NCI-H345 (cell line): ENCODE results near the gene UCN2.
A peak's percentile ranks its signal among the peaks of the same experiment; 100 is the strongest.
"Not testable (repeated sequence)": the region's sequence is repeated elsewhere in the genome, so short reads cannot be mapped to it uniquely, and the experiment has no call there.

Experiments
- DNase-seq: peaks from one replicate; lab custom pipeline; 2025; lab: John Stamatoyannopoulos, UW

Gene UCN2

DNA sequence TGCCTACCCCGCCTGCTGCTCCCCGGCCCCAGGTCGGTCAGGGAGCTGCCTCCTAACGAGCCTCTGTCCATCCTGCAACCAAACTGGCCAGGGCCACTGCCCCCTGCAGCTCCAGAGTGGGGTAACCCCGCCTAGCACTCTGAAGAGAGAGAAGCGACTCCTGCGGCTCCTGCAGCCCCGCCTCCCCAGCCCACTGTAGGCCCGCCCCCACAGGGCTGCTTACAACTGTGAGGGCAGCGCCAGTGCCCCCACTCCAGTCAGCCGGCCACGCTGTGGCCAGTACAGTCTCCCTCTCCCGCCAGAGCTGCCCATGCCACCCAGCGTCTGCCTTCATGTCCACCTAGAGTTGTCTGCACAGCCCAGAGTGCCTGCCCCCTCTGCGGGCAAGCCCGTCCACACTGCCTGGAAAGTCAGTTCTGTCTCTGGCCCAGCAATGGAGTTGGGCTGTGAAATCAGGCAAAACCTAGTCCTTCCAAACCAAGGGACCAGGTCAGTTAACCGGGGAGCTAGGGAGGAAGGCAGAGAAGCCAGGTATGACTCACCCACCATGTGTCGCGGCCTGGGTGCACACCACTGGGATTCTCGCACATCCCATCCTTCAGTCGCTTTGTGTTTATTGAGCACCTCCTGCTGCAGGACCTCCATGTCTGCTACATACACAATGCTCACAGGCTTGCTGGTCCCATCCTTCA lies 2.4 kb downstream of the UCN2 start:
- no peak for DNase-seq

DNA sequence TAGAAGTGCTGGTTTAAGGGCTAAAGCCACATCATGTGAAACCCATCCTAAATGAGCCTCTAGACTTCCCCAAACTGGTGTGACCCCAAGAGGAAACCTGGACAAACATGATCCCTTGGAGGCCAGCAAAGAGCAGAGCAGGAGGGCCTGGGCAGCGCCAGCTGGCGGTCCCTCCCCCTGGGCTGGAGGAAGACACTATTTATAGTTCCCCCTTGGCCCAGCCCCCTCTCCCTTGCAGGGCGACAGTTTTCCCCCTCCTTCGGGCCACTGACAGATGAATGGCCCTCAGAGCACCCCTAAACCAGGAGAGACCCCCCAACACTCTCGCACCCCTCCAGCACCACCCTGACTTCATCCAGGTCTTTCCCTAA lies 2.9 kb downstream of the UCN2 start:
- no peak for DNase-seq

DNA sequence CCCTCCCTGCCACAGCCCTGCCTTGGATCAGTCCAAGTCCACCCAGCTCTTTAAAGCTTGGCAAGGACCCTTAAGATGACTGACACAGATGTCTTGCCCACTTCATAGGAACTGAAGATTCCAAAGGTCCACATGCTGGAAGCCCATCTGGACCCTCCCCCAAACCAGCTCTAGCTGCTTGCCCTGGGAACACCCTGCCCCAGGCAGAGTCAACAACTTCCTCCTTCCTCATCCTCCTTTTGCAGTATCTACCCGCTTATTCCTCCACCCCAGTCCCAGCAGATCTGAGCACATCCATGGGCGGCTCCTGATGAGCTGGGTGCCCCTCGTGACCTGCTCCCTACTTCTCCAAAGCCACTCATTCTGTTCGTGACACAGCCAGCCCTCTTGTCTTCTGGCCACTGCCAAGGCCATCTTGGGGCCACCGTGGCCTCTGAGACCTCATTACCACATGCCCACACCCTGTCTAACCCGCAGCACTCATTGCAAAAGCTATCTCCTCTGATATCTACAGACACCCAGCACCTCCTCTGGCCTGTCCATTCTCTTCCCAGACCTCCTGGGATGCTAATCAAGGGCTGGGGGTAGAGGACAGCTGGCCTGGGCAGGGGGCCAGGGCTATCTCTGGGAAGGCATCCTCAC lies 5.0 kb downstream of the UCN2 start:
- no peak for DNase-seq

DNA sequence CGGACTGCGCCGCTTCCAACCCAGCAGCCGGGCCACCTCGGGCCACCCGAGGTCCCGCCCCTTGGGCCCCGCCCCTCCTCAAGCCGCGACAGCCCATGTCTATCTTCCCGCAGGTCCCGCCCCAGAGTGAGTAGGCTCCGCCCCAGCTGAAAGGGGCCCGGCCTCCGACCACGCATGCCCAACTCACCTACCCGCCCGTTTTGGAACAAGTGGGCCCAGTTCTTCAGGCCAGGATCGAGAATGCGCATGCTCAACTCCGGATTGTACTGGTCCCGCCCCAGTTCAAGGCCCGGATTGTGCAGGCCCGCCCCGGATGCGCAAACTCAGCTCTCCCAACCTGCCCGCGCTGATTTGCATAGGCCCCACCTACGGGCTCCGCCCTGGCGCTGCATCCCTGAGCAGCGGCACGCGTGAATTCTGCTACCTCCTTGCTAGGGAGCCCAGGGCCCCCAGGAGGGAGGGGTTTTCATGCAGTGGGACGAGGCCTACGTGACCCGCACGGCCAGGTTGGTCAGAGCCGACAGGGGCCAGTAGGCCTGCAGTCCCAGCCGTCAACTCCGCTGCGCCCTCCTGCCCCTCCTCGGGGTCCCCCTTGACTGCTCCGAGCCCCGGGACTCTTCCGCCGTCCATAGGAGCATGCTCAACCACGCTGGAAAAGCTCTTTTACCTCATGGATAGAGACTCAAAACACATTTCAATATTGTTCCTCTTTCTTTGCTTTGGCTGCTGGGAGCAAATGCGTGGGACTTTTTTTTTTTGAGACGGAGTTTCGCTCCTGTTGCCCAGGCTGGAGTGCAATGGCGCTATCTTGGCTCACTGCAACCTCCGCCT lies 6.6 kb downstream of the UCN2 start, which contains the start of gene PFKFB4:
Gene PFKFB4, minus strand, starts transcription at position 8 of the 831 bp plus-strand sequence. CDS start 26 bp downstream, outside the sequence.
- peak; percentile 98 for DNase-seq

DNA sequence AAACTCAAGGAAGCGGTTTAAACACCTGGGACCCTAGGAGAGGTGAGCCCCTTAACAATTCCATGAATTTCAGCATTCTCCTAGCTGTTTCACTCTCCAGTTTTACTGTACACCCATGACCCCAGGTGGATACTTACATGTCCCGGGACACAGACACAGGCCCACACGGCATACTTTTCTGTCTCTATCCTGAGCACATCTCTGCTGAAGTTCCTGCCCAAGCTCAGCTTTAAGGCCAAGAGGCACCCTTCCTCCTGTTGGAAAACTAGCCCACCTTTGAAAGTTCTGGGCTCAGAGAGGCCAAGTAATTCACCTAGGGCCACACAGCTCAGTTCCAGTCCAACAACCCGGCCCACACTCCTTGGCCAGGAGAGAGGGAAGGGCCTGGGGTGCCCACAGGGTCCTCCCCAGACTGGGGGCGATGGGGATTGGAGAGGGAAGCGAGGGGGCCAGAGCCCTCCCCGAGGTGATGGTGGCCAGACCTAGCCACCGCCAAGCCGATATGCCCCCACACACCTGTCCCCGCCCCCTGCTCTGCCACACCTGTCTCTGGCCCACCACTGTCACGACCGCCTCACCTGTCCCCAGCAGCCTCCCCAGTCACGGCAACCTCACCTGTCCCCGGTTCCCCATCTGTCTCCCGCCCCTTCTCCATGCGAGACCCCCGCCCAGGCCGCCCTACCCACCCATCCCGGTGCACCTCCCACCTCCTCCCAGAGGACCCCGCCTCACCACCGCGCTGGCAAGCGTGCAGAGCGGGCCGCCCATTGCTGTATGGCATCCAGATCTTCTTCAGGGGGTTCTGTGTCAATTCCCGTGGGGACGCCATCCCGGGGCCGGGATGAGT lies 7.4 kb downstream of the UCN2 start:
- DNase-seq: no peak

DNA sequence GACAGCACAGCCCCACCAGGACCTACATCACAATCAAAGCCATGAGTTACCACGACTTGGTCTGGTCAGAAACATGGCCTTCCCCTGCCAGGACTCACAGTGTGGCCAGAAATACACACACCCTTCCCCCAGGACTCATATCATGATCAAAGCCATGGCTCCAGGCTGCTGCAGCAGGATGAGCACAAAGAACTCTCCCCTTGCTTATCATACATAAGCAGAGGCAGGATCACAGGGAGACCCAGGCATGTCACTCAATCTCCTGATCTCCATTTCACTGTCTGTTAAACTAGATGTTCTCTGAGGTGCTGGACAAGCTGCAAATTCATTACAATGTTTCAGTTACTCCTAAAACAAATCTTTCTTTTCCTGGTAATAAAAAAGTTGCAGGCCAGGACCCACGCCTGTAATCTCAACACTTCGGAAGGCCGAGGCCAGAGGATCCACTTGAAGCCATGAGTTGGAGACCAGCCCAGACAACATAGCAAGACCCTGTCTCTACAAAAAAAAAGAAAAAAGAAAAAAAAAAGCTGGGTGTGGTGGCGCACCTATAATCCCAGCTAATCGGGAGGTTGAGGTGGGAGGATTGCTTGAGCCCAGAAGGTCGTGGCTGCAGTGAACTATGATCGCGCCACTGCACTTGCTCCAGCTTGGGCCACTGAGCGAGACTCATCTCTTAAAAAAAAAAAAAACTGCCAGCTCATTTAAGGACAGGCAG lies 8.2 kb downstream of the UCN2 start:
- no peak for DNase-seq

DNA sequence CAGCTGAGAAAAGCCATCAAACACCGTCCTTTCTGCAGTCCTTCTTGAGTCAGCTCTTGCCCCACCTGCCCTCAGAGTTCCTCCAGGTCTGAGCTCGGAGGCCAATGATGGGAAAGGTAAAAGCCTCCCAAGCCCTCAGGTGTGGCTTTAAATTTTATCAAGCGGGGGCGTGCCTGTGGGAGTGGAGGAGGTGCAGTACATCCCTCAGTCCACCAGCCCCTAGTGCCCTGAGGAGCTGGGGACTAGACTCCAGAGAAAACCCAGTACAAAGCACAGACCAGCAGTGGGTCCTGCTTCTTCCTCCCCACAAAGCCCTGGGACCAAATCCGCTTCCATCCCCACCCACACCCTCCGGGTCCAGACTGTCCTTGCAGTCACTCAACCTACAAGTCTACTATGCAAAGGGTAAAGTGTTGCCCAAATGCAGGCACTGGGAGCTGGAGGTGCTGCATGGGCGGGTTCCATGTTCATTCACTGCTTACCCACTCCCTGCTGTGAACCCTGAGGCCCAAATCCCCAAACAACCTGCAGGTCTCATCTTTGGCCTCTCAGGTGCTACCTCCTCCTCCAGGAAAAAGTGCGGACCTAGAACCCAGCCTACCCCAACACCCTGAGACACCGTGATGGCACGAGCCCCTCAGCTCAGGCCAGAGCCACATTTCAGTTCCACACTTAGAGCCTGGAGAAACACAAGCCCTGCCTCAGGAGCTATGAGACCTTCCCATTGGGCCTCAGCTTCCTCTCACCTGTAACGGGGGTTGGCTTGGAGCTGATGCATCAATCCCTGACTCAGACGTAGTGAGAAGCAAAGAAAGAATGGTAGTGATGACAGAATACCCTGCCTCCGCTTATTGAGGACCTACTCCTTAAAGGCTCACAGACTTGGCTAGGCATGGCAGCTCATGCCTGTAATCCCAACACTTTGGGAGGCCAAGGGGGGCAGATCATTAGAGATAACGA lies 9.4 kb downstream of the UCN2 start:
- DNase-seq: no peak

DNA sequence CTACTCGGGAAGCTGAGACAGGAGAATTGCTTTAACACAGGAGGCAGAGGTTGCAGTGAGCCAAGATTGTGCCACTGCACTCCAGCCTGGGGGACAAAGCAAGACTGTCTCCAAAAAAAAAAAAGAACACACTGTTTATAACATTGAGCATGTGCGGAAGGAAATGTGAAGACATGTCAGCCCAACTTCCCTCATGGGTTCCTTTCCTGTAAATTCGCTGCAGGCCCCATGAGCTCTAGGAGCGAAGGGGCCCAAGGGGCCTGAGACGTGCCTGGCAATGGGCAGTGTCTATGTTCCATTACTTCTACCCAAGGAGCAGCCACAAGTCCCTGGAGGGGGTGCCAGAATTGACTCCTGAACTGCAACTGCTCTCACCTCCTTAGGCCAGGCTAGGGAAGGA lies 10.2 kb downstream of the UCN2 start:
- DNase-seq: no peak

DNA sequence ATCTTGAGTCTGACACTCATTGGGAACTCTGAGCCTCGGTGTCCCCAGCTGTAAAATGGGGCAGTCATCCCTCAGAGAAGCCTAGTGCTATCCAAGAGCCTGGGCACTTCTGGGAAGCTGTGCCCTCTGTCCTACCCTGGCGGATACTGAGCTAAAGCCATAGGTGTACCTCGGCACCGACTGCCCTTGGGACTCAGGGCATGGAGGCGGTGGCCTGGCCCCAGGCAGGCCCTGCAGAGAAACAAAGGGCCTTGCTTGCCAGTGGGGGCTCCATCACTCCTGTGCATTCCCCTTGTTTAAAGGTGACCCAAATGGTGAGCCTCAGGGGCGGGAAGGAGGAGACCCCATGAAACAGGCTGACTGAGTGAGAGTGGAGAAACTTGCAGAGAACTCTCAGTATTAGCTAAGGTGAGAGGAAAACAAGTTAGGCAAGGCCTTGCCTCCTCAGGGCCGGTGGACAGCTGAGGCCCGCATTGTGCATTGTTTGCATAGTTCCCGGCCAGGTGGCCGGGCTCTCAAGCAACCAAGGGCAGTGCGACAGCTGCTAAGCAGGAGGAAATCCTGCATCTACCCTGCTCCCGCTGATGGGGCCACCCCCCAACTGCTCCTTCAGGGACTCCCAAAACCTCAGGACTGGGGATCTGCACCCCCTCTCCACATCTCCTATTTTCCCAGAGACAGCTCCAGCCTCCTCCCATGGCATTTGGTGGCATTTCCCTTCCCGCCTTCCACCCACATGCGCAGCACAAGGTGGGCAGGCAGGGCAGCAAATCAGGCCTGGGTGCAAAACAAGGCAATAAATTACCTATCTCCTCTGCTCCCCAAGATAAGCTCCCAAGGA lies 11.2 kb downstream of the UCN2 start:
- no peak for DNase-seq

DNA sequence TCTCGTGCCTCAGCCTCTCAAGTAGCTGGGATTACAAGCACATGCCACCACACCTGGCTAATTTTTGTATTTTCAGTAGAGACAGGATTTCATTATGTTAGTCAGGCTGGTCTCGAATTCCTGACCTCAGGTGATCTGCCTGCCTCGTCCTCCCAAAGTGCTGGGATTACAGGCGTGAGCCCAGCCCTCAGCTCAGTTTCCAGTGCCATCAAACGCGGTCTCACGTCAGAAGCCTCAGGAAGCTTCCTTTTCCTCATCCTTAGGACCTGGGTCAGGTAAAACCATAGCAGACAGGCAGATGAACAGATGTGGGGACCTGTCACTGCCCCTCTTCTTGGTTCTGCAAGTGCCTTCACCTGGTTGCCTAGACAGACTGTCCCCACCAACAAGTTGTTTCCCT lies 11.9 kb downstream of the UCN2 start:
- not testable (repeated sequence) for DNase-seq

DNA sequence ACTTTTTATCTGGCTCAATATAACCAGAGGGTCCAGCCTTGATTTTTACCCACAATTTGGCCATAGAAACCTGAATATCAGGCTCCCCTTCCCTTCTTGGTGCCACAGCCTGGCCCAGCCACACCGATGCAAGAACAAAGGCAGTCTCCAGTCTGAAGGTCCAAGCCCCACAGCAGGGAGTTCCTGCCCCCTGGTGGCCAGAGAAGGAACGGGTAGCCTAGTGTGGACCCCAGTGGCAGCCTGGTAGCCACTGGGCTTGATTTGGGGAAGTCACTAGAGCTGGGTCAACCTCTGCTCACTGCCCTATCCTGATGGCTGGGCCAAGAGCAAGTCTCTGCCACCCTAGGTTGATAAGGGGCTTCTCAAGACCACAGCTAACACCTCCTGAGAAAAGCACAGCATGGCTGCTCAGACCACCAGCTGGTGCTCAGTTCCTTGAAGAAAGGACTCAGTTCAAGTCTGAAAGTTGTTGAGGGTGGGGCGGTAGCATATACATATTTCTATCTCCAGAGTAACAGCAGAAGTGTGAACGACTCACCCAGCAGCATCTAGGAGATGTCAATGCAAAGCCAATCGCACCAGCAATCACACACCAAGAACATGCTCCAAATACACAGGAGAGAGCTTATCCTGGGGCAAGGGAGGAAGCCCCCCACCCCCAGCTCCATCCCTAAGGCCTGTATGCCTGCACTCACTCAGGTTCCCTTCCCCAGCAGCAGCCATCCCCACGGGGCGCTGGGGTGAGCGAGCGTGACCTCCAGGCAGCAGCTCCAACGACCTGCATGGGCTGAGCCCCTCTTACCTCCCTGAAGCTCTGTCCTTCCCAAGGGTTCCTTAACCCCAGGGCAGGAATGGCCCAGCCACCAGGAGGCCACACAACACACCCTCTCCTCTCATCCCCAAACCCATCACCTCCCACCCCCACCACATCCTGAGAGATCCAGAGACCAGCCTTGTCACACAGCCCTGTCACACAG lies 14.6 kb downstream of the UCN2 start:
- peak; percentile 8 for DNase-seq

DNA sequence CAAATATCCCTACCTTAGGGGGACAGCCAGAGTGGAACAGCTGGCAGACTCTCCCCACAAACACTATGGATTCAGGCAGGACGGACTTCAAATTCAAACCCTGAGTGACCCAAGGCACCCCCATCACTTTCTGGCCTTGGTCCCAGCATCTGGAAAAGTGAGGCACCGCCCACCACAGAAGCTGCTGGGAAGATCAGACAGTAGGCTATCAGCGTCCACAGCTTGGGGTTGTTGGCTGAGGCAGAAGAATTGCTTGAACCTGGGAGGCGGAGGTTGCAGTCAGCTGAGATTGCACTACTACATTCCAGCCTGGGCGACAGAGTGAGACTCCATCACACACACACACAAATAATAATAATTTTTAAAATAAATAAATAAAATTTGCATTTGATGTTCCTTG lies 15.5 kb downstream of the UCN2 start:
- no peak for DNase-seq

DNA sequence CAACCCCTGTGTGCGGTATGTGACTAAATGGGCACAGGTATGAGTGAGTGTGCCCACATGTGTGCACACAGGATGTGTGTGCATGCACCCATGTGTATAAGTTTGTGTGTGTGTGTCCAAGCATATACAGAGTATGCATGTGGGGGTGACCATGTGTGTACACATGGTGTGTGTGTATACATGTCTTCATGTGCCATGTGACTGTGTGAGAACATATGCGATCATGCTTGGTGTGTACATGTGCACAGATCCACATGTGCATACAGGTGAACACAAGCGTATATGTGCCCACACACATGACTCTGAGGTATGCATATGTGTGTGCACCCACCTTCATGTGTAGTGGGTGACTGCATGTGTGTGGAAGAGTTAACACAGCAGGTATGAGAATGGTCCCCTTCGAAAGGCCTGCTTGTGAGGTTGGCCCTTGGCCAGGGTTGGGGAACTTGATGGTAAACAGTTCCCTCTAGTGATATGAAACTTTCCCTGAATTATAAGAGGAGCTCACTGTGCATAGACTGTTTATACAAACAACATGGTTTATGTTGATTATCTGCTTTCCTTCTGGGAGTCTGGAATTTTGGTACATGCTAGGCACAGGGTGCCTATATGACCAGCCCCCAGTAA lies 17.3 kb downstream of the UCN2 start:
- DNase-seq: no peak

DNA sequence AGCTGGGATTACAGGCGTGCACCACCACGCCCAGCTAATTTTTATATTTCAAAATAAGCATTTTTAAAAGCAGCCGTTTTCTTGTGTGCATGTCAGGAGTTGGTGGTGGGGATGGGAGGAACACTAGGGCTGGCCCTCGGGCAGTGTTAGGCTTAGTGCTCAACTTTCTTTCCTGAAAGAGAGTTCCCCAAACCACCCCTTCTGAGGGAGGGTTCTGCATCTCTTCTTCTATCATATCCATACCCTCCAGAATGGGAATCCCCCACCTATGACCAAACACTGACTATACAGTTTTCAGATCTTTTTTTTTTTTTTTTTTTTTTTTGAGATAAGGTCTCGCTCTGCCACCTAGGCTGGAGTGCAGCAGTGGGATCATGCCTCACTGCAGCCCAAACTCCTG lies 19.4 kb downstream of the UCN2 start:
- DNase-seq: no peak

DNA sequence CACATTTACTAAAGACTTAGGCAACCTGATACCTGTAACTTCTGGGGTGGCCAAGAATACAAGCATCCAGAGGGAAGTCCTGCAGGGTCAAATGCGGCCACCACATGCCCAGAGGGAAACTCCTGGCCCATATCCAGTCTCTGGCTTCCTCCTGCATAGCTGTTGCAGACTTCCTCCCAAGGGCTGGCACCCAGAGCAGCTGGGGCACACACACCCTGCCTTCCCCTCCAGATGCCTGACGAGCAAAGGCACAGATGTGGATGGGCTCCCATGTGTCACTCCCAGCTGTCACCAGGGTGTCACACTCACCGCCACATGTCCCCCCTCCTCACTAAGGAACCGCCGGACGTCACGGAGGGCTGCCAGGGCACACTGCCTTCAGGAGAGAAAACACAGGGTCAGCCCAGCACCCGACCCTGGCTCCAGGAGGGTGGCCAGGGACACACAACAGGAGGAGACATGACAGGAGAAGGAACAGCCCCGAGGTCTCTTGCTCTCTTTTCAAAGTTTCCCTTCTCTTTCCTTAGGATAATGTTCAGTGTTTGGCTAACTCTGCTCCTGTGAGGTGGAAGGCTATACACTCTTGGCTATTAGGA lies 20.2 kb downstream of the UCN2 start:
- no peak for DNase-seq

DNA sequence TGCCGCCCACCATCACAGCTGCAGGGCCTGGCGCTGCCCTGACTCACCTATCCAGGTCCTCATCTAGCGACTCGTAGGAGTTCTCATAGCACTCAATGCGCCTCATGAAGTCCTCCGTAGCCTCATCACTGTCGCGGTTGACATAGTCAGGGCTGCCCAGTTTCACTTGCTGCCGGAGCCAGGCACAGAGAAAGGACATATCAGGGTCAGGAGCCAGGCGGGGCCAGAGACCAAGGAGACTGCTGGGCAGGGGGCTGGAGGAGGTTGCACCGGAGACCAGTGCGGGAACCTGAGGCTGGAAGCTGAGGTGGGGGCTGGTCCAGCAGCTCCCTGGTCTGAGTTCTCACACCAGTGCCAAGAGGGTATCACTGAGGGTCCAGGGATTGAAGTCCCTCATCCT lies 25.1 kb downstream of the UCN2 start:
- DNase-seq: no peak

DNA sequence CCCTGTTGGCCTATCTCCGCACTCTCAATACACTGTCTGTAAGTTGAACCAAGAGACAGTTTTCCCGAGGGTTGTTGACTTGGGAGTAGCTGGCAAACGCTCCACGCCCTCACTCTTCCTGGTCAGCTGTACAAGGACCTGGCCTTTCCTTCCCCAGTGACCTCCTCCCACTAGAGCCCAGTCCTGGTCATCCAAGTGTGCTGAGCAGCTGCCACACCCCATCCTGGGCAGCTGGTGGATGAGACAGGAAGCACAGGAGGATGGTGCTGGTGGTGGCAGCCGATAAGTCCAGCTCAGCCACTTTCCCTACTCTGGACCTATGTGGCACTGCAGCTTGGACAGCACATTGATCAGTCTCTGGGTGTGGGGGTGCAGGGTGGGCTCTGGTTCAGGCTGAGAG lies 26.8 kb downstream of the UCN2 start:
- DNase-seq: no peak
